Natural killer cell (primary cell): ENCODE data around the gene TRAF7. TPM values are rescaled to one million over a fixed set of nuclear protein-coding genes. Genes with fewer than 3 reads are reported as not detected.
"Not testable (repeated sequence)": the region's sequence is repeated elsewhere in the genome, so short reads cannot be mapped to it uniquely, and the experiment has no call there.

Source experiments
- ATAC-seq, 3 donors: fragments of 150-1000 bp in 2 of 3; fragments of 200-7000 bp in 1 of 3; cut with Tn5 transposase; 1 replicate in 1 of 3; 2 replicates in 2 of 3; pipeline ENCODE4 v1.10.0; 2021; ENCODE audit warnings: mild to moderate bottlenecking in 2 of 3, moderate library complexity in 2 of 3
- DNase-seq, 2 donors: peaks; one replicate each; pipeline versions ENCODE4 v3.0.0 to v3.0.0-alpha.2; 2013 to 2021; ENCODE audit warnings: mixed read lengths in 1 of 2
- H3K27ac ChIP-seq: one replicate; pipeline ENCODE4 v1.5.1; 2013; ENCODE audit warnings: mild to moderate bottlenecking, low read length
- H3K27me3 ChIP-seq: one replicate; pipeline ENCODE4 v1.6.1; 2013; ENCODE audit warnings: low read length; ENCODE audit not compliant: control insufficient read depth, insufficient read depth
- H3K36me3 ChIP-seq: one replicate; pipeline ENCODE4 v1.6.1; 2013; ENCODE audit warnings: low read length; ENCODE audit not compliant: control insufficient read depth, insufficient read depth
- H3K4me1 ChIP-seq: one replicate; pipeline ENCODE4 v1.6.1; 2013; ENCODE audit warnings: low read length; ENCODE audit not compliant: control insufficient read depth, insufficient read depth
- H3K4me3 ChIP-seq: one replicate; pipeline ENCODE4 v1.5.1; 2013; ENCODE audit warnings: low read length
- H3K9me3 ChIP-seq: one replicate; pipeline ENCODE4 v1.6.1; 2013; ENCODE audit warnings: low read length; ENCODE audit not compliant: control insufficient read depth, insufficient read depth
- H3K27ac Mint-ChIP-seq, 2 donors: one replicate each; pipeline ENCODE4 v1.8.0; 2022; ENCODE audit warnings: mild to moderate bottlenecking in 2 of 2, mixed read lengths in 2 of 2, moderate library complexity in 1 of 2
- H3K27me3 Mint-ChIP-seq, 2 donors: one replicate each; pipeline ENCODE4 v1.8.0; 2022; ENCODE audit warnings: low read depth in 2 of 2, mixed read lengths in 2 of 2
- H3K36me3 Mint-ChIP-seq: one replicate; pipeline ENCODE4 v1.8.0; 2022; ENCODE audit warnings: mixed read lengths
- H3K4me1 Mint-ChIP-seq, 2 donors: one replicate each; pipeline ENCODE4 v1.8.0; 2022; ENCODE audit warnings: mixed read lengths in 2 of 2
- H3K4me3 Mint-ChIP-seq: one replicate; pipeline ENCODE4 v1.8.0; 2022; ENCODE audit warnings: mild to moderate bottlenecking, moderate library complexity, mixed read lengths
- H3K9me3 Mint-ChIP-seq, 2 donors: one replicate each; pipeline ENCODE4 v1.8.0; 2022; ENCODE audit warnings: mixed read lengths in 2 of 2
- WGBS: methylation state at CpG from one replicate; pipeline ENCODE4 v1.1.7; 2013; ENCODE audit warnings: missing lambda C conversion rate; ENCODE audit not compliant: insufficient coverage; 5-methylcytosine and 5-hydroxymethylcytosine counted together
- intact Hi-C: fragments of 100-400 bp; cut with micrococcal nuclease; formaldehyde crosslinking; loops from one replicate; pipeline ENCODE4 v1.14.2; 2022
- total RNA-seq, 4 donors: library from RNA; stranded (reverse); fragments of 120-200 nt in 1 of 4; gene quantifications; one replicate each; pipeline versions ENCODE4 v1.2.3 to v1.2.4, GENCODE V29; 2013 to 2022

Gene TRAF7
- total RNA-seq, 3 donors from 2014 or later (not counting 1 experiment from before 2014, with no cell fraction given), result 29.3 to 39.1 (median 37.3) TPM

GRCh38 chr16:2110332-2111008, 45.1 kb upstream of the TRAF7 start:
- H3K4me1 Mint-ChIP-seq, H3K36me3 ChIP-seq, H3K27me3 Mint-ChIP-seq, H3K4me3 Mint-ChIP-seq, H3K4me3 ChIP-seq, H3K27me3 ChIP-seq, intact Hi-C loops, H3K36me3 Mint-ChIP-seq, H3K9me3 Mint-ChIP-seq, DNase-seq, H3K4me1 ChIP-seq, H3K9me3 ChIP-seq, H3K27ac Mint-ChIP-seq, H3K27ac ChIP-seq: not testable (repeated sequence)
- ATAC-seq, result peak in 1 of 3 donors; percentile 13
- 98% methylated on average over 40 of the region's 43 CpGs for WGBS

- H3K36me3 Mint-ChIP-seq, H3K4me3 Mint-ChIP-seq, H3K36me3 ChIP-seq, intact Hi-C loops, H3K4me3 ChIP-seq, H3K27ac ChIP-seq, H3K9me3 Mint-ChIP-seq, DNase-seq, H3K4me1 ChIP-seq, H3K4me1 Mint-ChIP-seq, H3K27ac Mint-ChIP-seq, H3K9me3 ChIP-seq, H3K27me3 Mint-ChIP-seq, H3K27me3 ChIP-seq: not testable (repeated sequence)
- peak in 1 of 3 donors; percentile 21 for ATAC-seq
- WGBS, result 96% methylated on average over 36 of the region's 36 CpGs
Measured at GRCh38 chr16:2111009-2111353, 44.6 kb upstream of the TRAF7 start.

- H3K4me1 ChIP-seq, H3K27me3 ChIP-seq, H3K27ac Mint-ChIP-seq, H3K27ac ChIP-seq, H3K9me3 Mint-ChIP-seq, H3K36me3 ChIP-seq, H3K9me3 ChIP-seq, H3K36me3 Mint-ChIP-seq, intact Hi-C loops, H3K4me3 ChIP-seq, DNase-seq, H3K27me3 Mint-ChIP-seq, H3K4me1 Mint-ChIP-seq, H3K4me3 Mint-ChIP-seq: not testable (repeated sequence)
- peak in 1 of 3 donors; percentile 35 for ATAC-seq
- 97% methylated on average over 59 of the region's 65 CpGs for WGBS
Measured at GRCh38 chr16:2111412-2112335, 43.9 kb upstream of the TRAF7 start.

- H3K36me3 ChIP-seq, H3K4me3 ChIP-seq, H3K27me3 ChIP-seq, DNase-seq, H3K9me3 ChIP-seq, H3K27ac Mint-ChIP-seq, H3K27me3 Mint-ChIP-seq, H3K4me1 Mint-ChIP-seq, ATAC-seq, H3K4me3 Mint-ChIP-seq, H3K9me3 Mint-ChIP-seq, intact Hi-C loops, H3K36me3 Mint-ChIP-seq, H3K4me1 ChIP-seq, H3K27ac ChIP-seq: not testable (repeated sequence)
- WGBS, result 93% methylated on average over 27 of the region's 30 CpGs
Measured at GRCh38 chr16:2112539-2113106, 43.0 kb upstream of the TRAF7 start.

- intact Hi-C loops, ATAC-seq, H3K36me3 Mint-ChIP-seq, H3K4me3 ChIP-seq, H3K4me1 Mint-ChIP-seq, H3K27ac Mint-ChIP-seq, H3K27me3 ChIP-seq, H3K27ac ChIP-seq, H3K27me3 Mint-ChIP-seq, H3K9me3 ChIP-seq, H3K4me3 Mint-ChIP-seq, H3K36me3 ChIP-seq, H3K4me1 ChIP-seq, DNase-seq, H3K9me3 Mint-ChIP-seq: not testable (repeated sequence)
- WGBS, result 95% methylated on average over 26 of the region's 26 CpGs
Measured at GRCh38 chr16:2114225-2114624, 41.4 kb upstream of the TRAF7 start.

- H3K4me1 ChIP-seq, H3K36me3 Mint-ChIP-seq, H3K36me3 ChIP-seq, intact Hi-C loops, H3K4me3 Mint-ChIP-seq, H3K4me1 Mint-ChIP-seq, H3K27me3 ChIP-seq, H3K9me3 ChIP-seq, H3K27ac Mint-ChIP-seq, ATAC-seq, H3K27me3 Mint-ChIP-seq, DNase-seq, H3K4me3 ChIP-seq, H3K27ac ChIP-seq, H3K9me3 Mint-ChIP-seq: not testable (repeated sequence)
- WGBS, result 96% methylated on average over 26 of the region's 34 CpGs
Measured at GRCh38 chr16:2114885-2115590, 40.5 kb upstream of the TRAF7 start.
